Activated CD8-positive, alpha-beta T cell treated with anti-CD3 and anti-CD28 coated beads, Interleukin-2, amount 10 ng/mL, durations not matched to agents 7 days and 5 days (primary cell): ENCODE data around the gene FAM186B. TPM values are rescaled to one million over a fixed set of nuclear protein-coding genes. Genes with fewer than 3 reads are reported as not detected.
"Not testable (repeated sequence)": the region's sequence is repeated elsewhere in the genome, so short reads cannot be mapped to it uniquely, and the experiment has no call there.

Experiments used
- ATAC-seq: fragments of 150-1000 bp; cut with Tn5 transposase; one replicate; pipeline ENCODE4 v1.10.0; 2021; ENCODE audit warnings: moderate library complexity
- CTCF ChIA-PET: fragments of 350-600 bp; sonication (Branson Sonifier 250); formaldehyde crosslinking; loops from one replicate; lab custom pipeline; 2021; ENCODE audit warnings: antibody characterized with exemption; lab: Charles Lee
- POLR2A ChIA-PET: fragments of 350-600 bp; sonication (Branson Sonifier 250); formaldehyde crosslinking; loops from one replicate; lab custom pipeline; 2021; ENCODE audit warnings: antibody characterized with exemption; lab: Charles Lee
- DNase-seq: peaks from one replicate; pipeline ENCODE4 v3.0.0-alpha.2; 2020
- H3K27ac Mint-ChIP-seq: one replicate; pipeline ENCODE4 v1.8.0; 2021; ENCODE audit warnings: mild to moderate bottlenecking, mixed read lengths
- H3K27me3 Mint-ChIP-seq: one replicate; pipeline ENCODE4 v1.8.0; 2021; ENCODE audit warnings: low read depth, mixed read lengths
- H3K36me3 Mint-ChIP-seq: one replicate; pipeline ENCODE4 v1.8.0; 2021; ENCODE audit warnings: low read depth, mixed read lengths
- H3K4me1 Mint-ChIP-seq: one replicate; pipeline ENCODE4 v1.8.0; 2021; ENCODE audit warnings: low read depth, mixed read lengths
- H3K4me3 Mint-ChIP-seq: one replicate; pipeline ENCODE4 v1.8.0; 2021; ENCODE audit warnings: mild to moderate bottlenecking, mixed read lengths
- H3K9me3 Mint-ChIP-seq: one replicate; pipeline ENCODE4 v1.8.0; 2022; ENCODE audit warnings: mixed read lengths; ENCODE audit not compliant: insufficient read depth
- total RNA-seq, 2 experiments: library from RNA; stranded (reverse); gene quantifications; one replicate each; pipeline ENCODE4 v1.2.3, GENCODE V29; 2021

The FAM186B gene
- total RNA-seq, 2 experiments from 2014 or later, result 0.18 to 0.21 TPM

DNA sequence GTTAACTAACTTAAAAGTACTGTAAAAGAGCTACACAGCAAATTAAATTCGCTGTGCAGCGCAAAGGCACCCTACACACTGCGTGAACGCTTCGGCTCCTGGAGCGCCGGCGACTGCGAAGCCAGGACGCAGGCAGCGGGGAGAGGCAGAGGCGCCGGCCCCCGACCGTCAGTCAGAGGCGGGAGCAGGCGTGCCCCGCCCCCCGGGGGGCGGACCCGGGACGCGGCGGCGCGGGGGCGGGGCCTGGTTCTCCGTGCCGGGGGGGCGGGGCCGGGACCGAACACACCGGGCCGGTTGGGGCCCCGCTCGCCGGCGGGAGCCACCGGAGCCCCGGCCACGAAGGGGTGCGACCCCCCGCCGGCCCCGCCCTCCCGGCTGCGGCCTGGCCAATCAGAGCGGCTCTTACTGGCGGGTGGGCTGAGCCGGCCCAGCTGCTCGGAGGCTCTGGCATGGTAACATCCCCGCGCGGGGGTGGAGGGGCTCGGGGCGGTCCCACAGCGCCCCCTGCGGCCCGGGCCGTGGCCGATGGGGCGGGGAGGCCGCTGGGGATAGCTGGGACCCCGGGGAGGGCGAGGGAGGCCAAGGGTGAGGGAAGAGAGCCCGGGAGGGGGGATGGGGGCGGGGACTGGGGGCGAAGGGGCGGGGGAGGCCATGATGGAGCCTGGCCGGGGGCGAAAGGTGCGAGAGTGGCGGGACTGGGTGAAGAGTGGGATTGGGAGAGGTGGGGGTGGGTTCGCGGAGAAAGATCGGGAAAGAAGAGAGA lies 17.9 kb upstream of the FAM186B start, which contains the start of gene PRPF40B:
TSS of gene PRPF40B (plus strand) at position 420 of the 763 bp plus-strand sequence. CDS start at position 450, 30 bp downstream.
- Mint-ChIP-seq H3K4me3 (peak within 1 kb of the TSS; percentile 82), H3K9me3 (no peaks in the 10 kb centered on the region), H3K27me3 (peaks cover 16% of the 10 kb centered on the region), H3K4me1 (peaks cover 29% of the 10 kb centered on the region), H3K36me3 (peaks cover 2% of the 10 kb centered on the region), H3K27ac (peak within 1 kb of the TSS; percentile 89)
- POLR2A ChIA-PET, result interaction anchor here (0.9 to 2.3 kb wide), 8 partner anchors 13 to 301 kb away, joined by 3 to 8 read pairs (median 4); partner anchors contain the start of genes TMBIM6 and TROAP
- DNase-seq (peak; percentile 87), ATAC-seq (peak; percentile 88)
- CTCF ChIA-PET, result interaction anchor here (0.6 to 37.2 kb wide), 16 partner anchors 9 to 382 kb away, joined by 3 to 695 read pairs (median 6); partner anchors contain the start of genes FMNL3 and TMBIM6

DNA sequence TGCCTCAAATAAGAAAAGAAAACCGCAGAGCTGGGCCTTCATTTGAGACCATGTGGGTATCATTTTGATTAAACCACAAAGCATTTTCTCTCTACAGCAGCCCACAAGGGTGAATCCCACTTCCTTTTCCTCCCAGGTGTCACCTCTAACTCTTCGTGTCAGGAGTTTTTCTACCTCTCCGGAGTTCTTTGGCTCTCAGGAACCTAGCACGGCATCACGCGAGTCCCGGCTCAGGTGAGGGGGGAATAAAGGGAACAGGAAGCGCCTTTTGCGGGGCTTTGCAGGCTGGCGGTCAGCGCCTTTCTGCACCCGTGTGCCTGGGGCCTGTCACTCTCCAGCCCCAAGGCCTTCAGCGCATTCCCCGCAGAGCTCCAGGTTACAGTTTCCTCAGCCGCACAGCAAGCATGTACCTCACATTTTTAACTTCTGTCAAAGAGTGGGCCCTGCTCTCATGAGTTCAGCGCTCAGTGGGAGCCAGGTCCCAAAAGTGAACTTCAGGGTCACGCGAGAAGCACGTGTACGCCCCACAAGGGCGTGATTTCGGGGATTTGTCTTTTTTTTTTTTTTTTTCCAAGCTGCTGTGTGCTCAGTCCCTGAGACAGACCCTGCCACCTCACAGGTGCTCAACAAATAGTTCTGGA lies 17.2 kb upstream of the FAM186B start:
- no peaks in the 10 kb centered on the region for H3K9me3 Mint-ChIP-seq

DNA sequence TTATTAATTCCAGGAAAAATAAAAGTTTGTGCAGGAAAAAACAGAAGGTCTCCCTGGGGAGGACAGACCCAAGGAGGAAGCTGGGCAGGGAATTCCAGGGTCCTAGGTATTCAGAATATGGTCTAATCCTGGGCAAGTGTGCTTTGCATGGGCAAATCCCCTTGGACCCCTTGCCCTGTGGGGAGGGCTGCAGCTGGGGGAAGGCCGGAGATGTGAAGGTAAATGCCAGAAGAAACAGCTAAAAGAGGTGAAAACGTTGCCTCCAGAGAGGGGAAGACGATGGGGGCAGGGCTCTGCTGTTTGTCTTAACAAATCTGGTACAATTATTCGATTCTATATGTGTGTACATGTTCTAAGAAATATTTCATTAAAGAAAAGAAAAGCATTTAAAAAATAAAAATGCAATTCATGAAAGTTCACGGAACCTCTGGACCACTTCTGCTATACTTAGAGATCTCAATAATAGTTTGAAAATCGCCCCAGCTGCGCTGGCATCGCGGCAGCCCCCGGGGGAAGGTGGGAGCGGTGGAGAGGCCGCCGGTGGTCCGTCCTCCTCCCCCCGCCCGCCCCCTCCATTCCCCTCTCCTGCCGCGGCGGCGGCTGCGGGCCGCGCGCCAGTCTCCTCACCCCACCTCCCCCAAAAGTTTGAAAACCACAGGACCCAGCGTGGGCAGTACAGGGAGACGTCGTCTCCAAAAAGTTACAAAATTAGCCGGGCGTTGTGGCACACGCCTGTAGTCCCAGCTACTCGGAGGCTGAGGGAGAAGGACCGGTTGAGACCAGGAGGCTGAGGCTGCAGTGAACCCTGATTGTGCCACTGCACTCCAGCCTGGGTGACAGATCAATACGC lies 16.4 kb upstream of the FAM186B start:
- CTCF ChIA-PET, result interaction anchor here (0.9 to 37.2 kb wide), 8 partner anchors 15 to 280 kb away, joined by 3 to 695 read pairs (median 20); partner anchors contain the start of genes FMNL3 and TMBIM6

More for the DNA sequence above, 17.2 kb upstream of the FAM186B start:
- ChIA-PET POLR2A (interaction anchor here (0.9 to 1.7 kb wide), 9 partner anchors 13 to 359 kb away, joined by 3 to 9 read pairs (median 3); partner anchors contain the start of genes TMBIM6 and TROAP), CTCF (interaction anchor here (0.7 to 37.2 kb wide), 14 partner anchors 14 to 383 kb away, joined by 3 to 695 read pairs (median 6); partner anchors contain the start of genes FMNL3 and TMBIM6)
- peak overlapping the region; percentile 82 for H3K4me3 Mint-ChIP-seq
- ATAC-seq (peak; percentile 56), DNase-seq (peak; percentile 82)
- peaks cover 2% of the 10 kb centered on the region for H3K36me3 Mint-ChIP-seq
- peak overlapping the region; percentile 89 for H3K27ac Mint-ChIP-seq
- peaks cover 29% of the 10 kb centered on the region for H3K4me1 Mint-ChIP-seq
- peaks cover 19% of the 10 kb centered on the region for H3K27me3 Mint-ChIP-seq

DNA sequence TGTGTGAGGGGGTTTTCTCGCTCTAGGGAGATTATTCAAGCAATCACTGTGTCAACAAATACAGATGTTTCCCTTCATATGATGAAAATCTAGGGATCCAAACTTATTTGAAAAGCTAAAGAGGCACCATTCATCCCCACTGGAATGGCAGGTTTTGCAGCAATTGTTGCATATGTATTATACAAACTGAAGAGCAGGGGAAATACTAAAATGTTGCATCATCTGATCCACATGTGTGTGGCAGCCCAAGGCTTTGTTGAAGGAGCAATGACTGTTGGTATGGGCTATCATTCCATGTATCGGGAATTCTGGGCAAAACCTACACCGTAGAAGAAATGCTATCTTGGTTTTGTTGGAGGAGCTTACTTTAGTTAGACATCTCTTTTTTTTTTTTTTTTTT lies 13.8 kb upstream of the FAM186B start:
- H3K9me3 Mint-ChIP-seq, result no peaks in the 10 kb centered on the region
- H3K36me3 Mint-ChIP-seq, result peaks cover 2% of the 10 kb centered on the region
- no peak overlapping the region for H3K4me3 Mint-ChIP-seq
- ChIA-PET CTCF (interaction anchor here (1.2 to 2.0 kb wide), 4 partner anchors 18 to 261 kb away, joined by 3 to 6 read pairs (median 4); no protein-coding TSS in a partner anchor), POLR2A (interaction anchor here (0.6 to 1.5 kb wide), 2 partner anchors 10 to 138 kb away, joined by 3 to 4 read pairs; no protein-coding TSS in a partner anchor)
- peaks cover 30% of the 10 kb centered on the region for H3K4me1 Mint-ChIP-seq
- H3K27me3 Mint-ChIP-seq, result peaks cover 21% of the 10 kb centered on the region
- ATAC-seq (no peak), DNase-seq (no peak)
- no peak overlapping the region for H3K27ac Mint-ChIP-seq

More for the DNA sequence above, 16.4 kb upstream of the FAM186B start:
- peaks cover 23% of the 10 kb centered on the region for H3K27me3 Mint-ChIP-seq
- H3K4me3 Mint-ChIP-seq, result peak overlapping the region; percentile 82
- H3K36me3 Mint-ChIP-seq, result peaks cover 2% of the 10 kb centered on the region
- peak overlapping the region; percentile 89 for H3K27ac Mint-ChIP-seq
- POLR2A ChIA-PET, result interaction anchor here (0.9 to 1.7 kb wide), 5 partner anchors 14 to 358 kb away, joined by 3 to 9 read pairs (median 4); partner anchors contain the start of genes TMBIM6 and TROAP
- peaks cover 30% of the 10 kb centered on the region for H3K4me1 Mint-ChIP-seq
- ATAC-seq (peak; percentile 46), DNase-seq (peak; percentile 24)
- H3K9me3 Mint-ChIP-seq, result no peaks in the 10 kb centered on the region

DNA sequence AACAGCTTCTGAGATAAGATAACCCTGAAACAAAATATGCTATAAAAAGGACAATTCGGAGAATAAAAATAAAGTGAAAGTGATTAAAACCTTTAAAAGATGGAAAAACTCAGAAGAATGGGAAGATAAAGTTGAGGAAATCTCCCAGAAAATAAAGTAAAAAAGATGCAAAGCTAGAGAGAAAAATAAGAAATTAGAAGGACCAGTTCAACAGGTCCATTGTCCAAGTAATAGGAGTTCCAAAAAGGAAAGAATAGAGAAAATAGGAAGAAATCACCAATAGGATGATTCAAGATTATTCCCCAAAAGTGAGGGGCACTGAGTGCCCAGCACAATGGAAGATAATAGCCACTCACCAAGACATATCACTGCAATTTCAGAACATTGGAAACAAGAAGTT lies 13.1 kb upstream of the FAM186B start:
- no peak for DNase-seq
- Mint-ChIP-seq H3K27ac (no peak overlapping the region), H3K4me3 (no peak overlapping the region), H3K36me3 (peaks cover 2% of the 10 kb centered on the region), H3K4me1 (peaks cover 26% of the 10 kb centered on the region), H3K9me3 (no peaks in the 10 kb centered on the region), H3K27me3 (peaks cover 21% of the 10 kb centered on the region)
- ChIA-PET CTCF (interaction anchor here (0.6 to 2.0 kb wide), 4 partner anchors 38 to 261 kb away, joined by 3 to 6 read pairs (median 4); no protein-coding TSS in a partner anchor), POLR2A (interaction anchor here (1.5 kb wide), 1 partner anchor 11 kb away, joined by 3 read pairs; no protein-coding TSS in a partner anchor)
- no peak for ATAC-seq

DNA sequence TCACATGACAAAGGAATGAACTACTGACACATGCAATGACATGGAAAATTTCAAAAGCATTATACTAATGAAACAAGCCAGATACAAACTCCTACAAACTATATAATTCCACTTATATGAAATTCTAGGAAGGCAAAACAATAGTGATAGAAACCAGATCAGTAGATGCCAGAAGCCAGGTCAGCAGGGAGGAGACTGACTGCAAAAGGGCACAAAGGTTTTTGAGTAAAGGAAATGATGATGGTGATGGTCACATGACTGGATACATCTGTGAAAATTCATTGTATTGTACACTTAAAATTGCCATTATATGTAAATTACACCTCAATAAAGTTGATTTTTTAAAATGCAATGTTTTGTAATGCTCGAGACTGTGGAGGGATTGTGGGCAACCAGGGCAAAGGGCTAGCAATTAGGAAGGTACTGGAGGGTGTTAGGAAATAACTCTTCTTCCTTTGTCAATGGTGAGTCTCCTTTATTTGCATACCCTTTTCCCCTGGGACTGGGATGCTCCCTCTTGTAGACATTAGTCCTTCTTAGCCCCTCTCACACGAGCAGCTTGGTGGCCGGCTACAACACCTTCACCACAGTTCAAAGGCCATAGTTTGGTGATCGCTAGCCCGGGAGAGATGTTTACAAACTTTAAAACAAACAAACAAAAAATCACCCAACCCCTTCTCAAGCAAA lies 11.2 kb upstream of the FAM186B start:
- ChIA-PET CTCF (no interaction called here), POLR2A (no interaction called here)
- Mint-ChIP-seq H3K4me1 (peaks cover 17% of the 10 kb centered on the region), H3K36me3 (peaks cover 2% of the 10 kb centered on the region), H3K27ac (no peak overlapping the region), H3K27me3 (peaks cover 24% of the 10 kb centered on the region), H3K4me3 (no peak overlapping the region), H3K9me3 (no peaks in the 10 kb centered on the region)
- DNase-seq (no peak), ATAC-seq (no peak)

DNA sequence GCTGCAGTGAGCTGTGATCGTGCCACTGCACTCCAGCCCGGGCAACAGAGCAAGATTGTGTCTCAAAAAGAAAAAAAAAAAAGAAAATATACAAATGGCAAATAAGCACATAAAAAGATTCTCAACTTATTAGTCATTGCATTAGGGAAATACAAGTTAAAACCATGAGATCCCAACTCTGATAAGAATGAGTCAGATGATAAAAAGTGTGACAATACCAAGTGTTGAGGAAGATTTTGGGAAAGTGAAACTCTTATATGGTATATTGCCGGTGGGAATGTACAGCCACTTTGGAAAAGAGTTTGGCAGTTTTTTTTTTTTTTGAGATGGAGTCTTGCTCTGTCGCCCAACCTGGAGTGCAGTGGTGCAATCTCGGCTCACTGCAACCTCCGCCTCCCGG lies 10.3 kb upstream of the FAM186B start:
- Mint-ChIP-seq H3K36me3 (peaks cover 2% of the 10 kb centered on the region), H3K4me3 (no peak overlapping the region), H3K27ac (no peak overlapping the region), H3K27me3 (peaks cover 21% of the 10 kb centered on the region), H3K9me3 (no peaks in the 10 kb centered on the region), H3K4me1 (peaks cover 7% of the 10 kb centered on the region)
- CTCF ChIA-PET, result interaction anchor here (1.3 kb wide), 1 partner anchor 147 kb away, joined by 4 read pairs; no protein-coding TSS in a partner anchor
- POLR2A ChIA-PET, result no interaction called here
- ATAC-seq (no peak), DNase-seq (no peak)

DNA sequence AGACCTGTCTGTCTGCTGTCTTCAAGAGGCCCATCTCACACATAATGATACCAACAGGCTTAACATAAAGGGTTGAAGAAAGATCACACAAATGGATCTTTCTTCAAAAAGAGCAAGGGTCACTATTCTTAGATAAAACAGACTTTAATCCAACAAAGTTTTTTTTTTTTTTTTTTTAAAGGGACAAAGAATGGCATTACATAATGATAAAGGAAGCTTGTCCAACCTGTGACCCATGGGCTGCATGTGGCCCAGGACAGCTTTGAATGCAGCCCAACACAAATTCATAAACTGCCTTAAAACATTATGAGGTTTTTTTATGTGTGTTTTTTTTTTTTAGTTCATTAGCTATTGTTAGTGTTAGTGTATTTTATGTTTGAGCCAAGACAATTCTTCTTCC lies 6.8 kb upstream of the FAM186B start:
- Mint-ChIP-seq H3K36me3 (peaks cover 5% of the 10 kb centered on the region), H3K27ac (no peak overlapping the region), H3K9me3 (peaks cover 5% of the 10 kb centered on the region), H3K27me3 (peaks cover 6% of the 10 kb centered on the region), H3K4me1 (peaks cover 7% of the 10 kb centered on the region), H3K4me3 (no peak overlapping the region)
- no peak for ATAC-seq
- CTCF ChIA-PET, result interaction anchor here (1.1 kb wide), 1 partner anchor 245 kb away, joined by 3 read pairs; the partner anchor contains the start of gene SPATS2
- no peak for DNase-seq
- POLR2A ChIA-PET, result no interaction called here

DNA sequence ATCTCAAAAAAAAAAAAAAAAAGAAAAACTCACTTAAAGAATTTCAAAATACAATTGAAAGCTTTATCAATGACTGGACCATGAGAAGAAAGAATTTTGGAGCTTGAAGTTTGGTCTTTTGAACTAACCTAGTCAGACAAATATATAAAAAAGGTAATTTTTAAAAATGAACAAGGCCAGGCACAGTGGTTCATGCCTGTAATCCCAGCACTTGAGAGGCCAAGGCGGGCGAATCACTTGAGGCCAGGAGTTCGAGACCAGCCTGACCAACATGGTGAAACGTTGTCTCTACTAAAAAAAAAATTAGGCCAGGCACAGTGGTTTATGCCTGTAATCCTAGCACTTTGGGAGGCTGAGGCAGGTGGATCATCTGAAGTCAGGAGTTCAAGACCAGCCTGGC lies 5.3 kb upstream of the FAM186B start:
- POLR2A ChIA-PET, H3K4me3 Mint-ChIP-seq, H3K4me1 Mint-ChIP-seq, H3K9me3 Mint-ChIP-seq, DNase-seq, H3K27me3 Mint-ChIP-seq, H3K36me3 Mint-ChIP-seq, CTCF ChIA-PET, ATAC-seq, H3K27ac Mint-ChIP-seq: not testable (repeated sequence)

DNA sequence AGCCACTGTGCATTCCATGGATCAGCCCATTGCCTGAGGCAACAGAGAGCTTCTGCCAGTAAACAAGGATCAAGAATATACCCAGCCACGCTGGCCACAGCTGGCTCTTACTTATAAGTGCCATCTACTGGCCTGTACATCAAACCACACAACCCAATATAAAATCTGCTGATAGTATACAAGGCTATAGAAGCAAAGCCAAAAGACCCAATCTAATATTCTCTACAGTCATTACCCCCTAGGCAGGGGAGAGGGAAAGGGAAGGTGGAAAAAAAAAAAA lies 4.4 kb upstream of the FAM186B start:
- H3K36me3 Mint-ChIP-seq, result peaks cover 5% of the 10 kb centered on the region
- H3K4me3 Mint-ChIP-seq, result no peak overlapping the region
- peaks cover 3% of the 10 kb centered on the region for H3K27me3 Mint-ChIP-seq
- ATAC-seq (no peak), DNase-seq (no peak)
- CTCF ChIA-PET, result no interaction called here
- POLR2A ChIA-PET, result no interaction called here
- H3K27ac Mint-ChIP-seq, result no peak overlapping the region
- H3K9me3 Mint-ChIP-seq, result peaks cover 5% of the 10 kb centered on the region
- peaks cover 8% of the 10 kb centered on the region for H3K4me1 Mint-ChIP-seq
